DND-41 (cell line): ENCODE measurements around the gene PI4K2A.

Experiments used
- CTCF ChIP-seq: IDR thresholded peaks from 2 replicates; pipeline ENCODE4 v1.5.1; 2012; ENCODE audit warnings: borderline replicate concordance, low read length, moderate library complexity, mild to moderate bottlenecking; ENCODE audit not compliant: poor library complexity, severe bottlenecking; ENCODE audit errors: extremely low read depth
- EZH2 ChIP-seq: IDR thresholded peaks from 3 replicates; pipeline ENCODE4 v1.6.1; 2012; ENCODE audit warnings: borderline replicate concordance, low read depth, mild to moderate bottlenecking, moderate library complexity, low read length, inconsistent platforms; ENCODE audit not compliant: severe bottlenecking

GRCh38 chr10:97611473-97611872, 29.0 kb upstream of the PI4K2A start:
- no peak for TF ChIP-seq CTCF
- no peak for TF ChIP-seq EZH2
